ENCODE data around the gene LARGE2. TPM values are rescaled to one million over a fixed set of nuclear protein-coding genes. Genes with fewer than 3 reads are reported as not detected.

Gene LARGE2
- total RNA-seq, 1 donor from 2014 or later = 5.0 TPM

- no peaks in the 10 kb centered on the region for H3K27me3 ChIP-seq (ENCODE audit: low read depth)
- H3K36me3 ChIP-seq = peaks cover 73% of the 10 kb centered on the region
- H3K4me3 ChIP-seq = no peak overlapping the region
- no peaks in the 10 kb centered on the region for H3K4me1 ChIP-seq
- DNase-seq (no peak), ATAC-seq (no peak)
- H3K27ac ChIP-seq = no peak overlapping the region
- H3K9me3 ChIP-seq = no peaks in the 10 kb centered on the region
- TF ChIP-seq CTCF (IDR thresholded peaks at IDR 0.05) = no peak
- intact Hi-C loops (cut with DNase I) = no loop called here
Measured at GRCh38 chr11:45967506-45967905, 45.0 kb downstream of the LARGE2 start.

DNA sequence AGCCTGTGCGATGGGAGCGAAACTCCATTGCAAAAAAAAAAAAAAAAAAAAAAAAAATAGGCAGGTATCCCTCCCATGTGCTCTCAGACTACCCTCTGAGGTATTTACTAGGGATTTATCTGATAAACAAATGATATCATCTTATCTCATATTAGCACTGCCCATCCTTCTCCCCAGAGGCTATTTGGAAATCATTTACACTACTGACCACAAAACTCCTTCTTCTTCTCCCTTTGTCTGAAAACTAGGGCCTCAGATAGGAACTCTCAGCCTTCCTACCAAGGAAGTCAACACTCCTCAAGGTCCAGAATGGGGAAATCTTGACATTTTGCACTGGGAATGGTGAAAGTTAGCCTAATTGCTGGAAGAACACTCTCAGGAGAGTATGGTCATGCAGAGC is 46.4 kb downstream of the LARGE2 start:
- Histone ChIP-seq H3K4me1 (no peaks in the 10 kb centered on the region), H3K36me3 (peaks cover 73% of the 10 kb centered on the region), H3K4me3 (no peak overlapping the region), H3K27me3 (ENCODE audit: low read depth) (no peaks in the 10 kb centered on the region), H3K9me3 (no peaks in the 10 kb centered on the region), H3K27ac (no peak overlapping the region)
- ATAC-seq (no peak), DNase-seq (no peak)
- TF ChIP-seq CTCF (IDR thresholded peaks at IDR 0.05) = no peak
- intact Hi-C loops (cut with DNase I) = no loop called here

- Histone ChIP-seq H3K9me3 (no peaks in the 10 kb centered on the region), H3K27ac (no peak overlapping the region), H3K4me3 (no peak overlapping the region), H3K4me1 (no peaks in the 10 kb centered on the region), H3K36me3 (peaks cover 70% of the 10 kb centered on the region), H3K27me3 (ENCODE audit: low read depth) (no peaks in the 10 kb centered on the region)
- TF ChIP-seq CTCF (IDR thresholded peaks at IDR 0.05) = no peak
- ATAC-seq = no peak
- DNase-seq = no peak
- intact Hi-C loops (cut with DNase I) = no loop called here
Measured at GRCh38 chr11:45973601-45974000, 51.1 kb downstream of the LARGE2 start.

DNA sequence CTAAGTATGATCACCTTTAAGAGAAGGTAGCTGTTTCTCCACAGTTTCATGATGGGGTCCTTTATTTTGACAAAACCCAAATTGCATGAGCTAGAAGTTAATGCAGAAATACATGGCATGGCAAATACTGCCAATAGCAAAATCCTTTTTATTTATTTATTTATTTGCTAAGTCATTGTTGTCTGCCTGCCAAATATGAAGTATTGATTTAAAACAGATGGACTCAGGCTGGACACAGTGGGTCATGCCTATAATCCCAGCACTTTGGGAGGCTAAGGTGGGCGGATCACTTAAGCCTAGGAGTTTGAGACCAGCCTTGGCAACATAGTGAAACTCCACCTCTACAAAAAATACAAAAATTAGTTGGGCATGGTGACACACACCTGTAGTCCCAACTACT is 52.4 kb downstream of the LARGE2 start:
- intact Hi-C loops (cut with DNase I) = no loop called here
- H3K36me3 ChIP-seq = peaks cover 70% of the 10 kb centered on the region
- no peak for TF ChIP-seq CTCF (IDR thresholded peaks at IDR 0.05)

More for the DNA sequence above, 52.4 kb downstream of the LARGE2 start:
- no peak for ATAC-seq
- no peak for DNase-seq
- no peaks in the 10 kb centered on the region for H3K27me3 ChIP-seq (ENCODE audit: low read depth)
- H3K4me1 ChIP-seq = no peaks in the 10 kb centered on the region
- no peak overlapping the region for H3K4me3 ChIP-seq
- no peak overlapping the region for H3K27ac ChIP-seq
- H3K9me3 ChIP-seq = no peaks in the 10 kb centered on the region

Other genes starting within 250 kb of the LARGE2 start
- gene SLC35C1, start 117.5 kb upstream of the LARGE2 start, total RNA-seq = 24.7 TPM
- gene CRY2, start 75.2 kb upstream of the LARGE2 start, total RNA-seq = 62.3 TPM
- 7.3 TPM for gene MAPK8IP1, start 37.0 kb upstream of the LARGE2 start, total RNA-seq
- gene FREY1, start 15.4 kb upstream of the LARGE2 start, total RNA-seq = 0.53 TPM
- gene PEX16, start 4.8 kb upstream of the LARGE2 start, total RNA-seq = 22.7 TPM
- gene PHF21A, start 198.8 kb downstream of the LARGE2 start, total RNA-seq = 48.4 TPM